ENCODE data around the gene NFYA.

DNA sequence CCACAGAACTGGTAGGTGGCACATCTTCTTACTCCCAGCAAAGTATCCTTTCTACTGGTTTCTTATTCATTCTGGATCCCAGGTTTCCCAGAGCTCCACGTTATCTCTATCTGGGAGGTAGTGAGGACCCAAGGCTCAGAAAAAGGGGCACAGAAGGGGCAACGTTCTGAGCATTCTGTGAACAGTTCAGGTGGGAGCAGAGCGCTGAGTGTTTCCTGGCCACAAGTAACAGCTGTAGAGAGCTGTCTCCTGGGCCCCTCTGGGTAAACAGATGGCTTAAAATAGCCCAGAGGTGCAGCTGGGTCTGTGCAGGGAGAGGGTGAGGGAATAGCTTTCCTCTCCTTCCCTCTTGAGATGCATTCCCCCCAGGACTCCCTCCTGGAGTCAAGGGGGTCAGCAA lies 17.6 kb upstream of the NFYA start:
- TF ChIP-seq CTCF (IDR thresholded peaks at IDR 0.05; ENCODE audit: poor library complexity) (no peak), EZH2 (IDR thresholded peaks at IDR 0.05; ENCODE audit: borderline replicate concordance) (no peak)

Data from hepatocyte (in vitro differentiated cells).